GM12878 (cell line): ENCODE data around the gene SPHK1. TPM values are rescaled to one million over a fixed set of nuclear protein-coding genes. Genes with fewer than 3 reads are reported as not detected.

Experiments used
- ATAC-seq: fragments of 200-7000 bp; cut with Tn5 transposase; 3 replicates; pipeline ENCODE4 v1.9.1; 2020; ENCODE audit warnings: mild to moderate bottlenecking, moderate library complexity
- BruUV-seq: library from RNA; stranded (reverse); fragments of 400-500 nt; replicated peaks from 2 replicates; lab custom pipeline; 2021; lab: Mats Ljungman, UMichigan
- CTCF ChIA-PET: fragments of 300-600 bp; sonication (Branson Sonifier 250); formaldehyde crosslinking; extraction: SDS; loops from one replicate; lab custom pipeline; 2021; ENCODE audit warnings: inconsistent platforms; lab: Yijun Ruan, JAX
- POLR2A ChIA-PET: fragments of 350-600 bp; formaldehyde crosslinking; extraction: SDS; loops from one replicate; lab custom pipeline; 2021; ENCODE audit warnings: inconsistent platforms; lab: Charles Lee
- RAD21 ChIA-PET: fragments of 300-600 bp; sonication (Branson Sonifier 250); formaldehyde crosslinking; loops from one replicate; lab custom pipeline; 2023; ENCODE audit warnings: antibody characterized with exemption; ENCODE audit not compliant: unreplicated experiment; lab: Charles Lee
- SMC1A ChIA-PET: fragments of 300-600 bp; sonication (Branson Sonifier 250); formaldehyde crosslinking; loops from one replicate; lab custom pipeline; 2023; ENCODE audit not compliant: unreplicated experiment, uncharacterized antibody; lab: Charles Lee
- DNase-seq: peaks from one replicate; pipeline ENCODE4 v3.0.0-alpha.2; 2011; ENCODE audit warnings: low read depth, low spot score
- FAIRE-seq: peaks from 3 replicates; lab custom pipeline; 2011; peaks lifted over from hg19 to GRCh38; lab: Jason Lieb, UNC
- H2AFZ ChIP-seq: 2 replicates; pipeline ENCODE4 v1.6.0; 2011; ENCODE audit warnings: low read depth, low read length, control low read depth; ENCODE audit not compliant: control insufficient read depth
- H3K27ac ChIP-seq: 2 replicates; pipeline ENCODE4 v1.5.1; 2011; ENCODE audit warnings: control low read depth; ENCODE audit not compliant: control insufficient read depth, insufficient read depth
- H3K27me3 ChIP-seq, 2 experiments: replicated peaks in 1 of 2; 2 replicates each; pipeline versions ENCODE4 v1.6.0 to v1.6.1; 2011; ENCODE audit warnings: low read length in 1 of 2; ENCODE audit not compliant: control insufficient read depth in 2 of 2, insufficient read depth in 2 of 2
- H3K36me3 ChIP-seq, 2 experiments: 2 replicates each; pipeline ENCODE4 v1.5.1; 2011; ENCODE audit warnings: low read length in 1 of 2; ENCODE audit not compliant: control insufficient read depth in 2 of 2, insufficient read depth in 2 of 2
- H3K4me1 ChIP-seq: 2 replicates; pipeline ENCODE4 v1.6.1; 2011; ENCODE audit warnings: mild to moderate bottlenecking, low read length, moderate library complexity, mixed read lengths; ENCODE audit not compliant: control insufficient read depth, insufficient read depth
- H3K4me2 ChIP-seq: 2 replicates; pipeline ENCODE4 v1.6.0; 2011; ENCODE audit warnings: control low read depth; ENCODE audit not compliant: control insufficient read depth, insufficient read depth
- H3K4me3 ChIP-seq: fragments of 200-600 bp; sonication (generic); 2 replicates; pipeline ENCODE4 v1.5.1; 2016
- H3K79me2 ChIP-seq: 2 replicates; pipeline ENCODE4 v1.6.0; 2011; ENCODE audit warnings: low read length; ENCODE audit not compliant: control insufficient read depth, insufficient read depth
- H3K9ac ChIP-seq: 2 replicates; pipeline ENCODE4 v1.8.0; 2011; ENCODE audit warnings: low read length, control low read depth, mixed read lengths; ENCODE audit not compliant: control insufficient read depth, insufficient read depth
- H3K9me3 ChIP-seq: replicated peaks from 3 replicates; pipeline ENCODE4 v1.5.1; 2011; ENCODE audit warnings: mild to moderate bottlenecking, low read length; ENCODE audit not compliant: control insufficient read depth, insufficient read depth
- H4K20me1 ChIP-seq: 2 replicates; pipeline ENCODE4 v1.6.0; 2011; ENCODE audit not compliant: control insufficient read depth, insufficient read depth
- BMI1 ChIP-seq: fragments of 450-650 bp; IDR thresholded peaks from 2 replicates; pipeline ENCODE4 v1.6.1; 2016; ENCODE audit warnings: mild to moderate bottlenecking, moderate library complexity, borderline replicate concordance
- WGBS: methylation state at CpG from one replicate; pipeline ENCODE4 v1.1.6; 2016; ENCODE audit warnings: low lambda C conversion rate; ENCODE audit not compliant: insufficient replicate concordance, insufficient coverage; ENCODE audit errors: missing lambda C conversion rate; 5-methylcytosine and 5-hydroxymethylcytosine counted together
- in situ Hi-C: fragments of 300-500 bp; cut with MboI; formaldehyde crosslinking; loops from 9 replicates; pipeline ENCODE4 v1.14.3; 2018; ENCODE audit warnings: mixed read lengths
- intact Hi-C: fragments of 100-400 bp; cut with micrococcal nuclease; formaldehyde crosslinking; loops from one replicate; pipeline ENCODE4 v1.14.2; 2022; ENCODE audit not compliant: unreplicated experiment
- polyA plus RNA-seq, 11 experiments: library from polyadenylated mRNA; depleted of rRNA in 4 of 11; unstranded in 6 of 11; stranded (reverse) in 5 of 11; fragments of >200 nt; fragmentation: Nextera tagmentation in 4 of 11; fragmentation: Illumina TruSeq in 1 of 11; extraction: Ambion mirVana in 4 of 11; extraction: Trizol in 1 of 11; gene quantifications; 1 replicate in 1 of 11; 2 replicates in 10 of 11; pipeline versions ENCODE4 v1.2.1 to v1.2.3, GENCODE V29; 2011 to 2016; ENCODE audit warnings: inconsistent platforms in 2 of 11, missing spikeins in 2 of 11, low read depth in 1 of 11
- total RNA-seq, 4 experiments: library from RNA; depleted of rRNA in 3 of 4; stranded (reverse); fragments of >200 nt in 3 of 4; fragmentation: Illumina TruSeq in 1 of 4; extraction: Trizol in 1 of 4; gene quantifications; 2 replicates each; pipeline versions ENCODE4 v1.2.1 to v1.2.3, GENCODE V29; 2013 to 2021
- TF ChIP-seq, protein P1 (sequence below): IDR thresholded peaks from 2 replicates; pipeline ENCODE4 v1.6.1; 2012; ENCODE audit warnings: low read length, inconsistent platforms
- TF ChIP-seq, protein P2 (sequence below): fragments of 450-650 bp; formaldehyde crosslinking; IDR thresholded peaks from 2 replicates; pipeline ENCODE4 v1.4.0; 2020; ENCODE audit warnings: mild to moderate bottlenecking, moderate library complexity

The SPHK1 gene
- total and polyA plus RNA-seq, 10 of the 15 experiments (the other 5 are each of a cell fraction or from before 2014, with no cell fraction given), result 0.09 to 1.1 (median 0.36) TPM; not detected in 2

DNA sequence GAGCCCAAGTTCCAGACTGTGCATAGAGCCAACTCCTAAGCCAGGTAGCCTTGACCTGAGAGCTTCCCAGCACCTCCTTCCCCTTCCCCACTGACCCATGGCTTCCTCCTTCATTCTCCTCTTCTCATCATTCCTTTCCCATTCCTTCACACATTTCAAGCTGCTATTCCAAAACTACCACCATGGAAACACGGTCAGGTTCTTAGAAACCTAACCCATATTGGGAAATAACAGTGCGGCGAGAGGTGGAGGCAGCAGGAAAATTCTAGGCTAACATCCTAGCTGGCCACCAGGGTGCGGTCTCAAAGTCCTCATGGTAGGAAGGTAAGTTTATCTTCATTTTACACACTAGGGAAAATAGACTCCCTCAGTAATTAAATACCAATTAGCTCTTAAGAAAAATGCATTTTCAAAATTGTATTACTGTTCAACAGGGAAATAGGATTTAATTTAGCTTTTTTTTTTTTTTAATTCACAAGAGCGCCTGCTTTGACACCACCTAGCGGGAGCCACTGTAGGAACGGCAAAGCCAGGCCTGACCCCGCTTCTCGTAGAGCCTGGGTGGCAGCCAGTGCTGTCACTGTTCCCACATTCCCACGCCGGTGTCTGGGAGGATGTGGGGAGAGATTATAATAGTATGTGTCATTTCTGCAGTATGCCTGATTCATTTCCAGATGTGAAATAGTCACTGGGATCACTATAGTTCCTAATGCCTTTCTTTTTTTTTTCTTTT, 14.0 kb upstream of the SPHK1 start:
- no peak for ATAC-seq
- Histone ChIP-seq H2AFZ (no peak overlapping the region), H4K20me1 (no peaks in the 10 kb centered on the region), H3K79me2 (no peaks in the 10 kb centered on the region), H3K9ac (no peak overlapping the region), H3K36me3 (no peaks in the 10 kb centered on the region), H3K4me1 (no peaks in the 10 kb centered on the region), H3K4me2 (no peak overlapping the region), H3K9me3 (no peaks in the 10 kb centered on the region), H3K27ac (no peak overlapping the region), H3K27me3 (no peaks in the 10 kb centered on the region), H3K4me3 (no peak overlapping the region)
- TF ChIP-seq, protein P1, sequence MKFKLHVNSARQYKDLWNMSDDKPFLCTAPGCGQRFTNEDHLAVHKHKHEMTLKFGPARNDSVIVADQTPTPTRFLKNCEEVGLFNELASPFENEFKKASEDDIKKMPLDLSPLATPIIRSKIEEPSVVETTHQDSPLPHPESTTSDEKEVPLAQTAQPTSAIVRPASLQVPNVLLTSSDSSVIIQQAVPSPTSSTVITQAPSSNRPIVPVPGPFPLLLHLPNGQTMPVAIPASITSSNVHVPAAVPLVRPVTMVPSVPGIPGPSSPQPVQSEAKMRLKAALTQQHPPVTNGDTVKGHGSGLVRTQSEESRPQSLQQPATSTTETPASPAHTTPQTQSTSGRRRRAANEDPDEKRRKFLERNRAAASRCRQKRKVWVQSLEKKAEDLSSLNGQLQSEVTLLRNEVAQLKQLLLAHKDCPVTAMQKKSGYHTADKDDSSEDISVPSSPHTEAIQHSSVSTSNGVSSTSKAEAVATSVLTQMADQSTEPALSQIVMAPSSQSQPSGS, result no peak
- no peak for TF ChIP-seq BMI1
- TF ChIP-seq, protein P2, sequence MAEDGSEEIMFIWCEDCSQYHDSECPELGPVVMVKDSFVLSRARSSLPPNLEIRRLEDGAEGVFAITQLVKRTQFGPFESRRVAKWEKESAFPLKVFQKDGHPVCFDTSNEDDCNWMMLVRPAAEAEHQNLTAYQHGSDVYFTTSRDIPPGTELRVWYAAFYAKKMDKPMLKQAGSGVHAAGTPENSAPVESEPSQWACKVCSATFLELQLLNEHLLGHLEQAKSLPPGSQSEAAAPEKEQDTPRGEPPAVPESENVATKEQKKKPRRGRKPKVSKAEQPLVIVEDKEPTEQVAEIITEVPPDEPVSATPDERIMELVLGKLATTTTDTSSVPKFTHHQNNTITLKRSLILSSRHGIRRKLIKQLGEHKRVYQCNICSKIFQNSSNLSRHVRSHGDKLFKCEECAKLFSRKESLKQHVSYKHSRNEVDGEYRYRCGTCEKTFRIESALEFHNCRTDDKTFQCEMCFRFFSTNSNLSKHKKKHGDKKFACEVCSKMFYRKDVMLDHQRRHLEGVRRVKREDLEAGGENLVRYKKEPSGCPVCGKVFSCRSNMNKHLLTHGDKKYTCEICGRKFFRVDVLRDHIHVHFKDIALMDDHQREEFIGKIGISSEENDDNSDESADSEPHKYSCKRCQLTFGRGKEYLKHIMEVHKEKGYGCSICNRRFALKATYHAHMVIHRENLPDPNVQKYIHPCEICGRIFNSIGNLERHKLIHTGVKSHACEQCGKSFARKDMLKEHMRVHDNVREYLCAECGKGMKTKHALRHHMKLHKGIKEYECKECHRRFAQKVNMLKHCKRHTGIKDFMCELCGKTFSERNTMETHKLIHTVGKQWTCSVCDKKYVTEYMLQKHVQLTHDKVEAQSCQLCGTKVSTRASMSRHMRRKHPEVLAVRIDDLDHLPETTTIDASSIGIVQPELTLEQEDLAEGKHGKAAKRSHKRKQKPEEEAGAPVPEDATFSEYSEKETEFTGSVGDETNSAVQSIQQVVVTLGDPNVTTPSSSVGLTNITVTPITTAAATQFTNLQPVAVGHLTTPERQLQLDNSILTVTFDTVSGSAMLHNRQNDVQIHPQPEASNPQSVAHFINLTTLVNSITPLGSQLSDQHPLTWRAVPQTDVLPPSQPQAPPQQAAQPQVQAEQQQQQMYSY, result no peak
- no peak for FAIRE-seq
- ChIA-PET RAD21 (no interaction called here), SMC1A (interaction anchor here (0.6 to 0.9 kb wide), 2 partner anchors 35 to 231 kb away, joined by 3 read pairs; no protein-coding TSS in a partner anchor), CTCF (interaction anchor here (0.9 to 1.8 kb wide), 4 partner anchors 8 to 88 kb away, joined by 3 to 8 read pairs (median 5); no protein-coding TSS in a partner anchor), POLR2A (interaction anchor here (0.5 to 0.6 kb wide), 2 partner anchors 61 to 166 kb away, joined by 3 read pairs; no protein-coding TSS in a partner anchor)
- 66% methylated on average over 11 of the region's 11 CpGs for whole genome bisulfite sequencing
- no peak for DNase-seq
- intact Hi-C loops (no loop called here), in situ Hi-C loops (no loop called here)
- no TSS peak for BruUV-seq
